K562 (cell line): Measurements from ENCODE around the gene MRPS24. TPM values are rescaled to one million over a fixed set of nuclear protein-coding genes. Genes with fewer than 3 reads are reported as not detected.
A peak's percentile ranks its signal among the peaks of the same experiment; 100 is the strongest.

Experiments used
- ATF7 ChIP-seq: fragments of 450-650 bp; IDR thresholded peaks from 2 replicates; pipeline ENCODE4 v1.7.1; 2014; ENCODE audit warnings: mild to moderate bottlenecking, moderate library complexity
- BDP1 ChIP-seq: IDR thresholded peaks from 3 replicates; pipeline ENCODE4 v1.6.1; 2011; ENCODE audit not compliant: insufficient read length, insufficient read depth
- CBX2 ChIP-seq: fragments of 200-600 bp; sonication (generic); IDR thresholded peaks from one replicate; pipeline ENCODE4 v1.6.1; 2012; ENCODE audit warnings: mild to moderate bottlenecking, low read length, inconsistent platforms; ENCODE audit not compliant: insufficient read depth, poor library complexity, severe bottlenecking
- CBX5 ChIP-seq: IDR thresholded peaks from 2 replicates; pipeline ENCODE4 v1.6.1; 2014; ENCODE audit warnings: low read depth, borderline replicate concordance
- CCNT2 ChIP-seq: IDR thresholded peaks from 2 replicates; pipeline ENCODE4 v1.6.1; 2011; ENCODE audit warnings: borderline replicate concordance, low read depth, mild to moderate bottlenecking, moderate library complexity, mixed read lengths, low read length; ENCODE audit not compliant: insufficient read length; ENCODE audit errors: extremely low read depth
- CHD1 ChIP-seq: fragments of 200-600 bp; sonication (generic); IDR thresholded peaks from one replicate; pipeline ENCODE4 v1.6.1; 2012; ENCODE audit warnings: mild to moderate bottlenecking, moderate library complexity, low read length, inconsistent platforms
- FOXK2 ChIP-seq, 2 experiments: fragments of 450-650 bp; IDR thresholded peaks in 1 of 2; conservative IDR thresholded peaks in 1 of 2; 2 replicates each; pipeline ENCODE4 v1.6.1; 2016; ENCODE audit warnings: low read depth in 2 of 2, mild to moderate bottlenecking in 1 of 2
- GABPB1 ChIP-seq: sonication (generic); formaldehyde crosslinking; IDR thresholded peaks from 2 replicates; pipeline ENCODE4 v1.8.0; 2022; ENCODE audit warnings: mild to moderate bottlenecking, missing genetic modification reagents
- HDAC3 ChIP-seq: fragments of 450-650 bp; IDR thresholded peaks from 2 replicates; pipeline ENCODE4 v1.6.1; 2018; ENCODE audit warnings: borderline replicate concordance, mild to moderate bottlenecking, moderate library complexity; ENCODE audit not compliant: partially characterized antibody
- MBD2 ChIP-seq: sonication (generic); IDR thresholded peaks from 2 replicates; pipeline ENCODE4 v1.6.1; 2016; ENCODE audit warnings: low read depth, borderline replicate concordance
- MIER1 ChIP-seq: fragments of 450-650 bp; IDR thresholded peaks from 2 replicates; pipeline ENCODE4 v1.6.1; 2016; ENCODE audit warnings: antibody characterized with exemption, mild to moderate bottlenecking, low read depth
- PHF8 ChIP-seq: fragments of 200-600 bp; sonication (generic); IDR thresholded peaks from 2 replicates; pipeline ENCODE4 v1.6.1; 2012; ENCODE audit warnings: mixed run types, mild to moderate bottlenecking, inconsistent platforms, low read length, moderate library complexity, borderline replicate concordance
- YY1 ChIP-seq, 3 experiments: IDR thresholded peaks; 2 replicates each; pipeline ENCODE4 v1.6.1; 2011; ENCODE audit warnings: low read length in 2 of 3, mild to moderate bottlenecking in 2 of 3, moderate library complexity in 2 of 3, borderline replicate concordance in 1 of 3, control low read depth in 1 of 3, low read depth in 1 of 3; ENCODE audit not compliant: insufficient read depth in 3 of 3, insufficient replicate concordance in 2 of 3, control insufficient read depth in 1 of 3, insufficient read length in 1 of 3; ENCODE audit errors: extremely low read depth in 1 of 3
- polyA plus RNA-seq, 8 experiments: library from polyadenylated mRNA; depleted of rRNA in 4 of 8; stranded (reverse) in 5 of 8; unstranded in 3 of 8; fragments of >200 nt; fragmentation: Nextera tagmentation in 2 of 8; fragmentation: Illumina TruSeq in 1 of 8; extraction: Ambion mirVana in 2 of 8; extraction: Trizol in 1 of 8; gene quantifications; 2 replicates each; pipeline versions ENCODE4 v1.2.1 to v1.2.3, GENCODE V29; 2011 to 2014; ENCODE audit warnings: inconsistent platforms in 1 of 8, missing spikeins in 1 of 8
- total RNA-seq, 7 experiments: library from RNA; depleted of rRNA in 6 of 7; stranded (reverse); fragments of >200 nt in 6 of 7; fragmentation: Illumina TruSeq in 2 of 7; extraction: Trizol in 2 of 7; gene quantifications; 2 replicates each; pipeline versions ENCODE4 v1.2.1 to v1.2.3, GENCODE V29; 2011 to 2021; ENCODE audit warnings: low replicate concordance in 1 of 7
- TF ChIP-seq, protein P1 (sequence below): fragments of 250-450 bp; sonication (Bioruptor Pico); IDR thresholded peaks from 2 replicates; pipeline ENCODE4 v1.9.0; 2021; ENCODE audit warnings: mild to moderate bottlenecking, inconsistent platforms
- TF ChIP-seq, protein P2 (sequence below): sonication (generic); formaldehyde crosslinking; IDR thresholded peaks from 2 replicates; pipeline ENCODE4 v1.8.0; 2022; ENCODE audit warnings: missing genetic modification reagents, mild to moderate bottlenecking, moderate library complexity, borderline replicate concordance

MRPS24 gene
- total and polyA plus RNA-seq, 9 of the 15 experiments (the other 6 are each of a cell fraction or from before 2014, with no cell fraction given): 51.4 to 214 (median 169) TPM

DNA sequence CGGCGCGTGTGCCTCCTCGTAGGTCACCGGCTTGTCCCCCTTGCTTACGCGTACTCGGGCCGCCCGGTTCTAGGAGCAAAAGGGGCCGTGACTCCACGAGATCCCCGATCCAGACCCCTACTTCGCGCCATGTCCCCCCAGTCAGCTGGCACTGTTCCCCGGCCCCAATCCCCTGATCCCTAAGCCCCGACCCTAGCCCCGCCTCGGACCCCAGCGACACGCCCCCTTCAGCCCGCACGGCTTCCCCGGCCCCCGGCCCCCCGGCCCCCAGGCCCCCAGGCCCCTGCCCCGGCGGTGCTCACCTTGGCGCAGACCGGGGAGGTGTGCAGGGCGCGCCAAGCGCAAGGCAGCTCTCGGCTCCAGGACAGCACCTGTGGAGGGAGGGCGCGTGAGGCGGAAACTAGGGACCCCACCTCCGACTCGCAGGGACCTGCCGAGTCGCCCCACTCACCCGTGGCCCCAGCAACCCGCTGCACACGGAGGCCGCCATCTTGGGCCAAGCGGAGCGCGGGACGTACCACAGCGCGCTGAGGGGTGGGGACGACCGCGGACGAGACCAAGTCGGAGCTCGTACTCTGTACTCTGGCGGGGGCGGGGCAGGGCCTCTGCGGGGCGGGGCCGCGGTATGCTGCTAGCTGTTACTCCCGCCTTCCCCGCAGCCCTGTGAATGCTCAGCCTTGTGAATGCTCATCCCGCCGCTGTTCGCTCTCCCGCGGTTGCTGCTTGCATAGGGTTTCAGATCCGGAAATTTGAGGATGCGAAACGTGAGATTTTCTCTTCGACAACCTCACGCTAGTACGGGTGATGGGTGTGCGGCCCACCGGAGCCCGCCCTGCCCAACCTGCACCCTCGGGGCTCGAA, at the start of gene MRPS24 (continued):
- TF ChIP-seq, protein P1, sequence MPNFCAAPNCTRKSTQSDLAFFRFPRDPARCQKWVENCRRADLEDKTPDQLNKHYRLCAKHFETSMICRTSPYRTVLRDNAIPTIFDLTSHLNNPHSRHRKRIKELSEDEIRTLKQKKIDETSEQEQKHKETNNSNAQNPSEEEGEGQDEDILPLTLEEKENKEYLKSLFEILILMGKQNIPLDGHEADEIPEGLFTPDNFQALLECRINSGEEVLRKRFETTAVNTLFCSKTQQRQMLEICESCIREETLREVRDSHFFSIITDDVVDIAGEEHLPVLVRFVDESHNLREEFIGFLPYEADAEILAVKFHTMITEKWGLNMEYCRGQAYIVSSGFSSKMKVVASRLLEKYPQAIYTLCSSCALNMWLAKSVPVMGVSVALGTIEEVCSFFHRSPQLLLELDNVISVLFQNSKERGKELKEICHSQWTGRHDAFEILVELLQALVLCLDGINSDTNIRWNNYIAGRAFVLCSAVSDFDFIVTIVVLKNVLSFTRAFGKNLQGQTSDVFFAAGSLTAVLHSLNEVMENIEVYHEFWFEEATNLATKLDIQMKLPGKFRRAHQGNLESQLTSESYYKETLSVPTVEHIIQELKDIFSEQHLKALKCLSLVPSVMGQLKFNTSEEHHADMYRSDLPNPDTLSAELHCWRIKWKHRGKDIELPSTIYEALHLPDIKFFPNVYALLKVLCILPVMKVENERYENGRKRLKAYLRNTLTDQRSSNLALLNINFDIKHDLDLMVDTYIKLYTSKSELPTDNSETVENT (CRISPR knock-in tag): peak; percentile 64; the same call in 1 of the 2 replicates
- TF ChIP-seq MIER1: no peak
- no peak for TF ChIP-seq CBX2
- TF ChIP-seq, protein P2, sequence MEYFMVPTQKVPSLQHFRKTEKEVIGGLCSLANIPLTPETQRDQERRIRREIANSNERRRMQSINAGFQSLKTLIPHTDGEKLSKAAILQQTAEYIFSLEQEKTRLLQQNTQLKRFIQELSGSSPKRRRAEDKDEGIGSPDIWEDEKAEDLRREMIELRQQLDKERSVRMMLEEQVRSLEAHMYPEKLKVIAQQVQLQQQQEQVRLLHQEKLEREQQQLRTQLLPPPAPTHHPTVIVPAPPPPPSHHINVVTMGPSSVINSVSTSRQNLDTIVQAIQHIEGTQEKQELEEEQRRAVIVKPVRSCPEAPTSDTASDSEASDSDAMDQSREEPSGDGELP (CRISPR knock-in tag): peak; percentile 47; the same call in 1 of the 2 replicates
- peak; percentile 94 to 99 (median 97) for TF ChIP-seq YY1 (IDR thresholded peaks at IDR 0.05; ENCODE audit: borderline replicate concordance in 1 of 3, control insufficient read depth in 1 of 3, extremely low read depth in 1 of 3, insufficient read depth in 3 of 3, insufficient read length in 1 of 3, insufficient replicate concordance in 2 of 3, low read depth in 1 of 3, low read length in 2 of 3)
- no peak for TF ChIP-seq BDP1
- peak; percentile 98 for TF ChIP-seq MBD2
- TF ChIP-seq CBX5: no peak
- peak; percentile 98 for TF ChIP-seq ATF7
- peak in 1 of 2 experiments; percentile 99; a peak in 2 of 4 replicates for TF ChIP-seq FOXK2 (conservative IDR thresholded peaks at IDR 0.05 in 1 of 2, IDR thresholded peaks at IDR 0.05 in 1 of 2; ENCODE audit: low read depth in 2 of 2)
- peak; percentile 69 for TF ChIP-seq CCNT2
- peak; percentile 88 for TF ChIP-seq PHF8
- TF ChIP-seq HDAC3: no peak
- TF ChIP-seq GABPB1 (CRISPR knock-in tag): peak; percentile 73
- TF ChIP-seq CHD1: no peak
